ENCODE measurements around the gene RXFP1.

DNA sequence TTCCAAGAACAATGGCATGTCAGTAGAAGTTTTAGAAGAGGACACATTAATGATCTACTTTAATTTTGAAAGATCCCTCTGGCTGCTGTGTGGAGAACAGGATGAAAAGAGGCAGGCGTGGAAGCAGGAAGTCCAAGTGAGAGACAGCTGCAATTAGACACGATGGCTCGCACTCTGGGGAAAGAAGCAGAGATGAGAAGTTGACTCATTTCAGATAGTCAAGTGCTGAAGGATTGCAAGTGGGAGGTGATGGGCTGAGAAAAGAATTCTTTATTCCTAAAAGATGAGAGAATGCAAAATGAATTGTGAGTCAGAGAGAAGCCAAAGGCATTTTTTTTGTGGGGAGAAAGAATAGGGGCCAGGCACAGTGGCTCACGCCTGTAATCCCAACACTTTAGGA, 16.5 kb downstream of the RXFP1 start:
- TF ChIP-seq, protein P1, sequence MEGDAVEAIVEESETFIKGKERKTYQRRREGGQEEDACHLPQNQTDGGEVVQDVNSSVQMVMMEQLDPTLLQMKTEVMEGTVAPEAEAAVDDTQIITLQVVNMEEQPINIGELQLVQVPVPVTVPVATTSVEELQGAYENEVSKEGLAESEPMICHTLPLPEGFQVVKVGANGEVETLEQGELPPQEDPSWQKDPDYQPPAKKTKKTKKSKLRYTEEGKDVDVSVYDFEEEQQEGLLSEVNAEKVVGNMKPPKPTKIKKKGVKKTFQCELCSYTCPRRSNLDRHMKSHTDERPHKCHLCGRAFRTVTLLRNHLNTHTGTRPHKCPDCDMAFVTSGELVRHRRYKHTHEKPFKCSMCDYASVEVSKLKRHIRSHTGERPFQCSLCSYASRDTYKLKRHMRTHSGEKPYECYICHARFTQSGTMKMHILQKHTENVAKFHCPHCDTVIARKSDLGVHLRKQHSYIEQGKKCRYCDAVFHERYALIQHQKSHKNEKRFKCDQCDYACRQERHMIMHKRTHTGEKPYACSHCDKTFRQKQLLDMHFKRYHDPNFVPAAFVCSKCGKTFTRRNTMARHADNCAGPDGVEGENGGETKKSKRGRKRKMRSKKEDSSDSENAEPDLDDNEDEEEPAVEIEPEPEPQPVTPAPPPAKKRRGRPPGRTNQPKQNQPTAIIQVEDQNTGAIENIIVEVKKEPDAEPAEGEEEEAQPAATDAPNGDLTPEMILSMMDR (IDR thresholded peaks at IDR 0.05) = no peak
- no peak for TF ChIP-seq POLR2A (IDR thresholded peaks at IDR 0.05)

All from uterus (tissue), 2 donors.